Measurements from ENCODE around the gene SUSD6.

GRCh38 chr14:69666112-69666511 lies 54.7 kb downstream of the SUSD6 start:
- TF ChIP-seq CTCF (IDR thresholded peaks at IDR 0.05; ENCODE audit: low read depth, low read length, poor library complexity, severe bottlenecking) (no peak), EZH2phosphoT487 (IDR thresholded peaks at IDR 0.05; ENCODE audit: borderline replicate concordance, low read length) (no peak)

Data from DOHH2 (cell line).